Psoas muscle (tissue), 8 donors: ENCODE measurements around the gene TENM4. TPM values are rescaled to one million over a fixed set of nuclear protein-coding genes. Genes with fewer than 3 reads are reported as not detected.

ENCODE experiments used
- ATAC-seq, 4 donors: fragments of 200-7000 bp; cut with Tn5 transposase; one replicate each; pipeline ENCODE4 v1.9.1; 2020; ENCODE audit warnings: moderate library complexity in 3 of 4, mild to moderate bottlenecking in 2 of 4
- DNase-seq, 2 donors: peaks; one replicate each; pipeline ENCODE4 v3.0.0-alpha.2; 2020
- H3K27ac ChIP-seq: fragments of 200-600 bp; one replicate; pipeline ENCODE4 v1.8.0; 2022
- H3K27me3 ChIP-seq, 3 donors: fragments of 200-600 bp in 1 of 3; one replicate each; pipeline versions ENCODE4 v1.6.1 to v1.8.0; 2013 to 2022; ENCODE audit warnings: low read length in 2 of 3, mild to moderate bottlenecking in 2 of 3, moderate library complexity in 1 of 3; ENCODE audit not compliant: insufficient read depth in 3 of 3
- H3K36me3 ChIP-seq, 2 donors: fragments of 200-600 bp in 1 of 2; one replicate each; pipeline versions ENCODE4 v1.6.1 to v1.8.0; 2013 to 2022; ENCODE audit warnings: low read depth in 1 of 2, mild to moderate bottlenecking in 1 of 2, moderate library complexity in 1 of 2; ENCODE audit not compliant: insufficient read depth in 1 of 2
- H3K4me1 ChIP-seq: fragments of 200-600 bp; one replicate; pipeline ENCODE4 v1.8.0; 2022
- H3K4me3 ChIP-seq: fragments of 200-600 bp; one replicate; pipeline ENCODE4 v1.8.0; 2022; ENCODE audit warnings: mild to moderate bottlenecking
- H3K9me3 ChIP-seq: fragments of 200-600 bp; one replicate; pipeline ENCODE4 v1.8.0; 2022
- CTCF ChIP-seq: fragments of 200-600 bp; IDR thresholded peaks from one replicate; pipeline ENCODE4 v1.8.0; 2022; ENCODE audit warnings: antibody characterized with exemption
- WGBS, 3 donors: extraction: QIAGEN DNeasy Blood & Tissue Kit; methylation state at CpG; one replicate each; pipeline versions ENCODE4 v1.1.6 to v1.1.7; 2013; 5-methylcytosine and 5-hydroxymethylcytosine counted together
- intact Hi-C, 2 donors: fragments of 100-400 bp; cut with DNase I; formaldehyde crosslinking; loops; one replicate each; pipeline versions ENCODE4 v1.11.0 to v1.14.2; 2022
- polyA plus RNA-seq, 3 donors: library from polyadenylated mRNA; stranded (reverse); fragments of 200-250 nt; gene quantifications; one replicate each; pipeline ENCODE4 v1.2.3, GENCODE V29; 2013
- total RNA-seq, 4 donors: library from RNA; stranded (reverse); fragmentation: NEBNext Ultra II Directional in 2 of 4; extraction: Animal tissue kit (Norgen Biotek cat#: 25700) in 2 of 4; gene quantifications; one replicate each; pipeline versions ENCODE4 v1.2.1 to v1.2.4, GENCODE V29; 2021 to 2023
- donor health status: healthy with polysubstance abuse.
- donor health status: DM: no; HTN: no; CAD: no; lungs with moderate emphysema.
- donor health status: Bipolar disorder and iron deficiency.
- donor health status: healthy.
- donor health status: DM: yes; HTN: yes; CAD: no.
- donor health status: DM: no; HTN: no; CAD: no.
- donor health status: DM: no; HTN: no; CAD: no.
- donor health status: DM: yes; HTN: yes; CAD: no.

The TENM4 gene
- total and polyA plus RNA-seq, 7 donors = 0.05 to 1.7 (median 0.48) TPM

GRCh38 chr11:79472819-79473529, 32.1 kb upstream of the TENM4 start:
- Histone ChIP-seq H3K27ac (no peak overlapping the region), H3K36me3 (no peaks in the 10 kb centered on the region), H3K9me3 (no peaks in the 10 kb centered on the region), H3K4me1 (no peaks in the 10 kb centered on the region), H3K4me3 (no peak overlapping the region), H3K27me3 (no peaks in the 10 kb centered on the region)
- ATAC-seq = no peak
- intact Hi-C loops = no loop called here
- 70 to 77% (median 75%) methylated on average over 8 of the region's 8 CpGs for WGBS, 3 donors
- no peak for TF ChIP-seq CTCF
- no peak for DNase-seq

- Histone ChIP-seq H3K27me3 (no peaks in the 10 kb centered on the region), H3K4me3 (no peak overlapping the region), H3K36me3 (no peaks in the 10 kb centered on the region), H3K27ac (no peak overlapping the region), H3K4me1 (no peaks in the 10 kb centered on the region), H3K9me3 (no peaks in the 10 kb centered on the region)
- intact Hi-C loops = no loop called here
- DNase-seq (no peak), ATAC-seq (no peak)
- no peak for TF ChIP-seq CTCF
- WGBS, 3 donors = 49 to 51% (median 51%) methylated on average over 7 of the region's 7 CpGs
These were observed 30.4 kb upstream of the TENM4 start for GRCh38 chr11:79471071-79471844.

DNA sequence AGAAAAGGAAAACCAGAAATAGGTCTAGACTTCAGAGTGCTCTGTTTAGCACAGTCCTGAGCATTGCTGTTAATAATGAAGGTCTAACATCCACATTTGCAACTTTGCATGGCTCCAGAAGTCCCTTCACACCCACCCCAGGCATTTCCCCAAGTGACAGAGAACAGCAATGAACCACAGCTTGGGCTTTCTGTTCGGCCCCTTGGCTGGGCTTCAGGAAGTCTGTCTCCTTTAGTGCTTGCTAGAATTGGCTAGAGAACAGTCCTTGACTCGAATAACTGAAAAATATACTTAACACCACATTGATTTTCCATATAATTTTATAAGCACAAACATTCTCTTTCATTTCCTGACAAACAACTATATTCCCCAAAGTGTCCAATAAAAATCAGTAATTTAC, 29.3 kb upstream of the TENM4 start:
- TF ChIP-seq CTCF = no peak
- Histone ChIP-seq H3K9me3 (no peaks in the 10 kb centered on the region), H3K4me3 (no peak overlapping the region), H3K36me3 (no peaks in the 10 kb centered on the region), H3K4me1 (no peaks in the 10 kb centered on the region), H3K27ac (no peak overlapping the region), H3K27me3 (no peaks in the 10 kb centered on the region)
- DNase-seq = no peak
- 45 to 52% (median 50%) methylated on average over 2 of the region's 2 CpGs for WGBS, 3 donors
- ATAC-seq = no peak
- intact Hi-C loops = no loop called here

GRCh38 chr11:79467761-79468160, 26.9 kb upstream of the TENM4 start:
- DNase-seq (no peak), ATAC-seq (no peak)
- WGBS, 3 donors = 44 to 58% (median 55%) methylated on average over 2 of the region's 2 CpGs
- Histone ChIP-seq H3K27ac (no peak overlapping the region), H3K4me3 (no peak overlapping the region), H3K36me3 (no peaks in the 10 kb centered on the region), H3K27me3 (no peaks in the 10 kb centered on the region), H3K4me1 (no peaks in the 10 kb centered on the region), H3K9me3 (no peaks in the 10 kb centered on the region)
- intact Hi-C loops = no loop called here
- no peak for TF ChIP-seq CTCF
